ENCODE results near the gene TKFC.

GRCh38 chr11:61340979-61341378 lies 8.0 kb downstream of the TKFC start:
- TF ChIP-seq MAX (IDR thresholded peaks at IDR 0.05) (no peak), CEBPB (IDR thresholded peaks at IDR 0.05) (no peak), EP300 (IDR thresholded peaks at IDR 0.05; ENCODE audit: borderline replicate concordance) (no peak), USF1 (IDR thresholded peaks at IDR 0.05) (no peak), CREB1 (IDR thresholded peaks at IDR 0.05; ENCODE audit: low read depth) (no peak), TAF1 (IDR thresholded peaks at IDR 0.05; ENCODE audit: low read depth) (no peak), ZBTB7A (IDR thresholded peaks at IDR 0.05; ENCODE audit: low read depth) (no peak), RAD21 (IDR thresholded peaks at IDR 0.05; ENCODE audit: low read depth) (no peak), FOXM1 (IDR thresholded peaks at IDR 0.05; ENCODE audit: borderline replicate concordance, low read depth) (no peak)

Measured in Ishikawa (cell line).